GM19328 (cell line): Measurements from ENCODE around the gene ZNF79.
"Not testable (repeated sequence)": the region's sequence is repeated elsewhere in the genome, so short reads cannot be mapped to it uniquely, and the experiment has no call there.

Source experiments
- ATAC-seq: cut with Tn5 transposase; IDR thresholded peaks from one replicate; pipeline ENCODE4 v1.9.1; 2021; ENCODE audit warnings: mild to moderate bottlenecking, moderate library complexity; ENCODE audit not compliant: unreplicated experiment

The ZNF79 gene

DNA sequence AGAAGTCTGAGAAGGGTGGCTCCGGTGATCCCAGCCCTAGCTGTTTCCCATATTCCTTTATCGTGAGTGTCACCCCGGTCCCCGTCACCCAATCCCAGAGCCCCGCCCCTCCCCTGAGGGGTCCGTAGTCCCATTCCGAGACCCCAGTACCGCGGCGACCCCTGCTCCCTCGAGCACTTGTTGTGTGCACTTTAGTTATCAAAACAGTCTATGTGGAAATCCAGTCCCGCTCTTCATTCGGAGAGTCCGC is 27.4 kb downstream of the ZNF79 start:
- no peak for ATAC-seq

DNA sequence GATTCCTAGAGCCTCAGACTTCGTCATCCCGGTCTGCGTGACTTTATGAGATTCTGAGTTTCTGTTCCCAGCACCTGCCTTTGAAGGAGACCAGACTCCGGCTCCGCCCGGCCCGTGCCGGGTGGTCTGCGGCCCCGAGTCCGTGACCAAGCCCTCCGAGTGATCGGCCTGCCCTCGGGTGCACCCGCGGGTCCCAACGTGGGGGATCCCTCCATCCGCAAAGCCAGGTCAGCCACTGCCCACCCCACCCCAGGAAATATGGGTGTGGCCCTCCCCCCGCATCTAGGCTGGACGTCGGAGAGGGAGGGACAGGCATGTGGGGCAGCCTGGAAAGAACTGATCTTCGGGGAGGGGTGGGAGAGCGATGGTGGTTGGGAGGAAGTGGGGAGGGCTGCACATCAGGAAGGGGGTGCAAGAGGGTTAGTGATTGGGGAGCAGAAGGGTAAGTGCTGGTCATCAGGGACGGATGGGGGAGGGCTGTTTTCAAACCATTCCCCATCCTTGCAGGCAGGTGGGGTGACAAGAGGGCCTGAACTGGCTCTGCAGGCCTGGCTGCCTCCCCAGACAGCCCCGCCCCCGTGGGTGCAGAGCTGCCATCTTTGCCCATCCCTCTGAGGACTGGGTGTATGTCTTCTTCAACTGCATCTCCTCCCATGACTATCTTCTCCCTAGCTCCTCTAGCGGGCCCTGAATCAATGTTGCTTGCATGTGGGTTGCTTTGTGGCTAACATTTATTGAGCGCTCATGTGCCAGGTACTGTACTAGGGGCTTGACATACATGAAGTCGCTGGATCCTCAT is 27.9 kb downstream of the ZNF79 start:
- no peak for ATAC-seq

DNA sequence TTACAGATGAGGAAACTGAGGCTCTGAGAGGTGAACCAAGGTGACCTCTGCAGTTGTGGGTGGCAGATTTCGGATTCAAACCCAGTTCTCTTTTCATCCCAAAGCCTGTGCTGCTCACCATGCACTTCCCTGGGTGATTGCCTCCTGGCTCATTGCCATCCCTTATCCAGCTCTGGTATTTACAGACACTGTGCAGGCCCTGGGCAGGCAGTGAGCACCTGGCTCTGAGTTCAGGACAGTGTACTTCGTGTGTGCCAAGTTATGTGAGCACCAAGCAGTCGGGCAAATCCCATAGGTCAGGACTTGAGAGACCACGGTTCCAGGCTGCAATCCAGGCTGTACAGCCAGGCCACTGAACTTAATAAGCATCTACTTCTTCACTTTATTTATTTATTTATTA is 28.5 kb downstream of the ZNF79 start:
- no peak for ATAC-seq

- no peak for ATAC-seq
These were observed 31.3 kb downstream of the ZNF79 start for GRCh38 chr9:127455324-127455992.

DNA sequence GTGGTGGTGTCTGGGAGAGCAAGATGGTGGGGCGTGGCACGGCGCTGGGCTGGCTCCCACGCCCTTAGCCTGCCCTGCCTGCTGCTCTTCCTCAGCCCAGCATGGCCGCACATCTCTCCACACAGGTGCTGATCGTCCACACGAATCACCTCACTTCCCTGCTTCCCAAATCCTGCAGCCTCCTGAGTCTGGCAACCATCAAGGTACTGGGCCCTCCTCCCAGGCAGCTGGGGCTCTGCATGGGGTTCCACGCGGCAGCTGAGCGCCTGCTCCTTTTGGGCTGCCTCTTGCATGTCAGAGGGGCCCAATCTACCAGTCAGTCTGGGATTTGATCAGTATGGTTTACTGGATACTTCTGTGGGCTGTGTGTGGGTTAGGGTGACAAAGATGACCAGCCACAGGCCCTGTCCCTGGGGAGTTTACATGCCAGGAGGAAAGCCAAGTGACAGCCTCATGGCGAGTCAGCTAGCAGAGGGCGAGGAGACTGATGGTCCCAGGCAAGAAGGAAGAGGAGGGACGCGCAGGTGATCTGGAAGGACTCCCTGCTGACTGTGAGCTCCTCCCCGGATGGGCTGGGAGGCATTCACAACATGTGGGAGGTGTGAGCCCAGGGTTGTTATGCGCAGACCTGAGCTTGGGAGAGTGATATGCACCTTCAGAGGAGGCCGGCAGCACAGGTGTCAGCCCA is 33.2 kb downstream of the ZNF79 start:
- ATAC-seq = no peak

- no peak for ATAC-seq
These were observed 34.7 kb downstream of the ZNF79 start for GRCh38 chr9:127458921-127459320.

GRCh38 chr9:127463382-127463781 is 39.2 kb downstream of the ZNF79 start:
- ATAC-seq = no peak

DNA sequence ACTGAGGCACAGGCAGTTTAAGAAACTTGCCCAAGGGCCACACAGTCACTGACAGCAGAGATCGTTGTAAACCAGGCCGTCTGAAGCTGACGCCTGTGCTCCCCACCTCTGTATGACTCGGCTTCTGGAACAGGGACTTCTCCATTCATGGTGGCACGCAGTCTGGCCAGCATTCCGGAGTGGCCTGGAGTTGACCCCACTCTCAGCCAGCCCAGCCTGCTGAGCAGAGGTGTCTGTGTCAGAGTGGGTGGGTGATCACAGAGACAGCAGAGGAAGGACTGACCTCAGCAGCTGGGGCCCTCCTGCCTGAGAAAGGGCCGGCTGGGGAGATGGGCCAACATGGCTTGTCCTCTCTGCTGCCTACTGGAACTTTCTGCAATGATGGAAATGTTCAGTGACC is 39.7 kb downstream of the ZNF79 start:
- no peak for ATAC-seq

DNA sequence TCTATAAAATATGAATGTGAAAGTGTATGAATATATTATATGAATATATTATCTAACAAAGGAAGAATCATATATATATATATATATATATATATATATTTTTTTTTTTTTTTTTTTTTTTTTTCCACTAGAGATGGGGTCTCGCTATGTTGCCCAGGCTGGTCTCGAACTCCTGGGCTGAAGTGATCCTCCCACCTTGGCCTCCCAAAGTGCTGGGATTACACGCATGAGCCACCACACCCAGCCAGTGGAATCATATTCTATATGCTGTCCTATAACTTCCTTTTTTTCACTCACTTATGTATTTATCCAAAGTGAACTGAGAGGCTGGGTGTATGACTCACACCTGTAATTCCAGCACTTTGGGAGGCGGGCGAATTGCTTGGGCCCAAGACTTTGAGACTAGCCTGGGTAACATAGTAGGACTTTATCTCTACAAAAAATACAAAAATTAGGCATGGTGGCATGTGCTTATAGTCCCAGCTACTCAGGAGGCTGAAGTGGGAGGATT is 42.3 kb downstream of the ZNF79 start:
- ATAC-seq = not testable (repeated sequence)

DNA sequence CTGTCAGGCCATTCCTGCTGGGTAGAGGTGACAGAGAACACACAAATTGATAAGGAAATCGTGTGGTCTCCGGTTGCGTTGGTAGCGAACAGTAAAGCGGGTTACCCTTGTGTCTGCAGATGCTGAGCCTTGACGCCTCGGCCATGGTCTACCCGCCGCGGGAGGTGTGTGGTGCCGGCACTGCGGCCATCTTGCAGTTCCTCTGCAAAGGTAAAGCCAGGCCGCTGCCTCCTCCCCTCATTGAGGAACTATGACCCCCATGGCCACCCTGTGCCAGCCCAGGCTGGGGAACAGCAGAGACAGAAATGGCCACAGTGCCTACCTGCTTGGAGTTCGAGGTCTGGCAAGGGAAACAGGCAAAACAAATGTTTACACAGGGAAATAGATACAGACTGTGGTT is 43.4 kb downstream of the ZNF79 start:
- no peak for ATAC-seq

DNA sequence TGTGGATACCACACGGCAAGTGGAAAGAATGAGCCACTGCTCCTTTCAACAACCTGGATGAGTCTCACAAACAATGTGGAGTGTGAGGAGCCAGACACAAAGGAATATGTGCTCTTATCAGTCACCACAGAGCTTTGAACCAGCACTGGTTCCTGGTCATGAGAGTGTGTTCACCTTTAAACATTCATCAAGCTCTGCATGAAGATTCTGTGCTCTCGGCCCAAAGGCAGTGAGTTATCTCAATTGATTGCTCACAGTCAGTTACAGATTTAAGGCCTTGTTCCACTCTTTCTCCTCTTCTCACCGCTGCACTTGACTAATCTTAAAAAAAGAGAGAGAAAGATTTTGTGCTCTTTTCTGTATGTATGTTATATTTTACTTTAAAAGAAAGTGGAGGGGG is 46.5 kb downstream of the ZNF79 start:
- ATAC-seq = no peak

- no peak for ATAC-seq
These were observed 49.3 kb downstream of the ZNF79 start for GRCh38 chr9:127473501-127473900.

DNA sequence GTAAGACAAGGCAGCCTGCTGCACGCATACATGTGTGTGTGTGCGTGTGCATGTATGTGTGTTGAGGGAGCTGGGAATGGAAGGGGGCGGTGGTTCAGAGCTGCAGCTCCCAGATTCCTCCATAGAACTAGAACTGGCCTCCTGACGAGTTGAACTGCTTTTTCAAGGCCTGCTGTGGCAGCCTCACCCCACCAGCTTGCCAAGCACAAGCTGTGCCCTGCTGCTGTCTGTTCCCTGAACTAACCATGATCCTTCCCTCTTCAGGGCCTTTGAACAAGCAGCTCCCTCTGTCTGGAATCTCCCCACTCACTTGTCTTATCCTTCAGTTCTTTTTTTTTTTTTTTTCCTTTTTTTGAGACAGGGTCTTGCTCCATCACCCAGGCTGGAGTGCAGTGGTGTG is 49.8 kb downstream of the ZNF79 start:
- no peak for ATAC-seq

- ATAC-seq = no peak
These were observed 50.4 kb downstream of the ZNF79 start for GRCh38 chr9:127474592-127474991.

GRCh38 chr9:127479507-127480081 is 55.4 kb downstream of the ZNF79 start:
- no peak for ATAC-seq

- ATAC-seq = no peak
These were observed 58.5 kb downstream of the ZNF79 start for GRCh38 chr9:127482662-127483061.

DNA sequence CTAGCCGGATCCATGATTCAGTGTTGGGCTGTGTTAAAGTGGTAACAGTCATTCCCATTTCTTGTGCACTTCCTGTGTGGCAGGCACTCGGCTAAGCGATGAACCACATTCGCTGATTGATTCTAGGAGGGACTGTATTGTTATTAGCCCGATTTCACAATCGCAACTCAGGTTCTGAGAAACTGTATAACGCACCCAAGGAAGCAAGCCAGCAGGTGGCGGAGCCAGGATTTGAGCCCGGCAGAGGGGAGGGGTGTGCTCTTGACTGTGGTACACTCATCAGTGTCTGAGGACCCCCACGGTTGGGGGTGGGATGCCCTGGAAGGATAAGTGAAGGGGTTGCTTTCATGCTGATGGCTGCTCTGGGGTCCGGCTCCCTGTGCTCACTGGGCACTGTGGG is 61.8 kb downstream of the ZNF79 start:
- ATAC-seq = no peak

DNA sequence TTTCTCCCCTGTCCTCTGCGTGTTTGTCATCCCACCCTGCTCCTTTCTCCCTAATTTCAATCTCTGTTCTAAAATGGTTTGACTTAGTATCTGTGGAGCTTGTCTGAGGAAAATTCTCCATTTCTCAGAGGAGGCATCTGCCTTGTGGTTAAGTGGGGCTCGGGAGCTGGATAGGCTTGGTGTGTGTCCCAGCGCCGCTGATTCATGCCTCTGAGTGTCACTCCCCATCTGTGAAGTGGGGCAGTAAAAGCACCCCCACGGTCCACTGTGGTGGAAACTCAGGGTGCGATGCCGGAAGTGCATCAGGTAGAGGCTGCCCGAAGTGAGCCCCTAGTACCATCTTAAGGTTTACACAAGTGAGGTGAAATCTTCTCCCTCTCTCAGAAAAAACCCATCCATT is 64.8 kb downstream of the ZNF79 start:
- ATAC-seq = no peak

DNA sequence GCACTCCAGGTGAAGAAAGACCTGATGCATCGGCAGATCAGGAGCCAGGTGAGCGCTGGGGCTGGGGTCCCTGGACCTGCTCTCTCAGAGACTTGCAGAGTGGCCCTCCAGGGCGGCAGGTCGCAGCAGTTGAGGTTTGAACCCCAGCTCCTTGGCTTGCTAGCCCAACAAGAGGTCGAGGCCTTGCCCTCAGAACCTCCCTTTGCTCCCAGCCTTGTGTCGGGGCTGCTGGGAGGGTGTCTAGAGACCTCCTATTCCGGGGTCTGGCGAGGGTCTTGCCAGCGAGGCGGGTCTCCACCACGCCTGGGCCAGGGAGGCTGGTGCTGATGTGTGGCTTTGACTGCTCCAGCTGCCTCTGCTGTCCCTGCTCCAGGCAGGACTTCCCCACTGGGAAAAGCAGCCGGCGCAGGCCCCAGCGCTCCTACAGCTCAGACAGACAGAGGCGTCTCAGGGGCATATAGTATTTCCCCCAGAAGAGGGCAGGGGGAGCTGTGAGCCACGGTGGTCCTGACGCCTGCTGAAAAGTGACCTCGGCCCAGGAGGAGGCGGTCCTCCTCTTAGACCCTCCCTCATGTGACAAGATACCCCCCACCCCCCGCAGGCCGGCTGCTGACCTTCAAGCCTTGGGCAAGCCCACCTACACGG is 65.4 kb downstream of the ZNF79 start:
- no peak for ATAC-seq

DNA sequence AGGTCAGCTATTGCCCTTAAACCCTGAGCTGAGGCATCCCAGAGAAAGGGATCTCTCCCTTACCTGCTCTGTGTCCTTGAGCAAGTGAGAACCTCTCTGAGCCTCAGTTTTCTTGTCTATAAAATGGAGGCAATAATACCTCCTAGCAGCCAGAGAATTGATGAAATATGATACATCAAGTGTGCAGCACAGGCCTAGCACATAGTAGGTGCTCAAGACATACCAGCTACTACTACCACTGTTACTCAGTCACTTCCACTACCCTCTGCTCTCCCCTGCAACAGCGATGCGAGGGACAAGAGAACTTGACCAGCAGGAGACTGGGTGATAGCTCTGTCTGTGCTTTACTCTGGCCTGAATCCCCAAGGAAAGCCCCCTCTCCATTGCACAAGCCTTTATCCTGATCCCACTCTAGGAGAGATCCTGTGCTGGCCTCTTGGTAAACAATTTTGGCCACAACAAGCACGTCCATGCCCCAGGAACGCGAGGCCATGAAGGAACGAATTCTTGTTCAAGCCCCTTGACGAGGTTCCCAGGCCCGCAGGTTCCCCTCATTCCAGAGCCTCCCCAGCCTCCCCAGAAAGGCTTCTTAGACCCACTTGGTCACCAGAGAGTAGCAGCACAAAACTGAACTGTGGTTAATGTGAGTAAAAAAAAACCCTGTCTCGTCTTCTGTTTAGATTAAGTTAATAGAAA is 66.5 kb downstream of the ZNF79 start:
- ATAC-seq = no peak

DNA sequence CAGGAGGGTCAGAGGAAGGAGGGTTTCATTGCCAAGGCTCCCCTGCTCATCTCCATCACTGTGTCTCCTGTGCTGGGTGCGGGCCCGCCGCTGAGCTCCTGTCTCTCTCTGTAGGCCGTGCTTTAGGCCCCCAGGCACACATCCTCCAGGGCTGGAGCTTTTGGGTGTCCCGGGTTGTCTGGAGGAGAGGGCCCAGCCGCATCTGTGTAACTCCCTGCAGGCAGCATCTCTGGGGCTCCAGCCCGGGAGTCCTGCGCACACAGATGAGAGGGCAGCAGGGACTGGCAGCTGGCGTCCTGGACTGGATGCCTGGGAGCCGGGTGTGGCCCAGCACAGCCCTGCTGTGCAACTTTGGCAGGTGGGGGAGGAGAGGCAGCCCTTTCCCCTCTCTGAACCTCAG is 67.3 kb downstream of the ZNF79 start:
- ATAC-seq = no peak
